Cerebellar nuclear complex (tissue), 1 donor: ENCODE data around the gene SSC4D.
"Not testable (repeated sequence)": the region's sequence is repeated elsewhere in the genome, so short reads cannot be mapped to it uniquely, and the experiment has no call there.

Experiments used
- DNase-seq, 2 experiments: peaks; one replicate each; lab custom pipeline; 2025; lab: John Stamatoyannopoulos, UW

SSC4D gene

GRCh38 chr7:76383089-76383944, 26.2 kb downstream of the SSC4D start:
- no peak for DNase-seq

GRCh38 chr7:76381814-76382213, 27.7 kb downstream of the SSC4D start:
- DNase-seq: no peak

DNA sequence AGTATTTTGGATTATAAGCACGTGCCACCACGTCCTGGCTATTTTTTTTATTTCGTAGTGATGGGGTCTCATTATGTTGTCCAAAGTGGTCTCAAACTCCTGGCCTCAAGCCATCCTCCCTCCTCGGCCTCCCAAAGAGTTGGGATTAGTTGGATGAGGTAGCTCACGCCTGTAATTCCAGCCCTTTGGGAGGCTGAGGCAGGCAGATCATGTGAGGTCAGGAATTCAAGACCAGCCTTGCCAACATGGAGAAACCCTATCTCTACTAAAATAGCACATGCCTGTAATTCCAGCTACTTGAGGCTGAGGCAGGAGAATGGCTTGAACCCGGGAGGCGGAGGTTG, 28.9 kb downstream of the SSC4D start:
- DNase-seq: no peak

GRCh38 chr7:76377186-76377918, 32.1 kb downstream of the SSC4D start:
- DNase-seq: no peak

- no peak for DNase-seq
These were observed 34.2 kb downstream of the SSC4D start for GRCh38 chr7:76375251-76375650.

GRCh38 chr7:76372984-76373833, 36.3 kb downstream of the SSC4D start:
- no peak for DNase-seq

GRCh38 chr7:76371396-76371795, 38.1 kb downstream of the SSC4D start:
- no peak for DNase-seq

- DNase-seq: no peak
These were observed 40.5 kb downstream of the SSC4D start for GRCh38 chr7:76369018-76369417.

DNA sequence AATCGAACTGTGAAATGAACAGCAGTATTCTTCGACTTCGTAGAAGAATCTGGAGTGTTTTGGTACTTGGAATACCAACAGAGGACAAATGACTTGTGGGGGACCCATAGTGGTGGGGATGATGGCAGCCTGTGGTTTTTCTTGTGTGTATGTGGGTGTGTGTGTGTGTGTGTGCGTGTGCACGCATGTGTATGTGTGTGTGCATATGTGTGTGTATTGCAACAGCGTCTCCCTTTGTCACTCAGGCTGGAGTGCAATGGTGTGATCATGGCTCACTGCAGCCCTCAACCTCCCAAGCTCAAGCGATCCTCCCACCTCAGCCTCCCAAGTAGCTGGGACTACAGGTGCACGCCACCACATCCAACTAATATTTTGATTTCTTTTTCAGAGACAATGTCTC, 41.3 kb downstream of the SSC4D start:
- DNase-seq: no peak

DNA sequence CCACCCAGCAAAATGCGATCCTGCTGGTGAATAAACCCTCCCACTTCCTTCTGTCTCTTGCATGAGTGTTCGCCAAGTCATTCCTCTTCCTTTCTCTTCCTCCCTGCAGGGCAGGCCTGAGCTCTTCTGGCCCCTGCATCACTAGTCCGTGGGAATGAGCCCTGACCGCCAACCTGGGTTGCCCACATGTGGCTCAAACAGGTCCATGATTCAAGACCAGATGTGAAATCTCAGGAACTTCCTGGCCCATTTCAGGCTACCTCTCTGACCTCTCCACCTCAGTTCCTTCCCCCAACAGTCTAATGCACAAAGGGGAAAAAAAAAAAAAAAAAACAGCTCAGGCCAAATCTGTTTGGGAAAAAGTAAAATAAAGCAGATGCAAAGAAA, 45.3 kb downstream of the SSC4D start:
- no peak for DNase-seq

DNA sequence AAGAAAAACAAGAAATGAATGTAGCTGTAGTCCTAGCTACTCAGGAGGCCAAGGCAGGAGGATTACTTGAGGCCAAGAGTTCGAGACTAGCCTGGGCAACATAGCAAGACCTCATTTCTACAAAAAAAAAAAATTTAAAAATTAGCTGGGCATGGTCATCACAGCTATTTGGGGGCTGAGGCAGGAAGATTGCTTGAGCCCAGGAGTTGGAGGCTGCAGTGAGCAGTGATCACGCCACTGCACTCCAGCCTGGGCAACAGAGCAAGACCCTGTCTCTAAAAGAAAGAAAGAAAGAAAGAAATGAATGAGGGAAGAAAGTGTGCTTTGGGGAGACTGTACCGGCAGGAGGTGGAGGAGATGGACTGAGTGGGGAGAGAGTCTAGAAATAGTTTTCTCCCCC, 45.7 kb downstream of the SSC4D start:
- DNase-seq: not testable (repeated sequence)

DNA sequence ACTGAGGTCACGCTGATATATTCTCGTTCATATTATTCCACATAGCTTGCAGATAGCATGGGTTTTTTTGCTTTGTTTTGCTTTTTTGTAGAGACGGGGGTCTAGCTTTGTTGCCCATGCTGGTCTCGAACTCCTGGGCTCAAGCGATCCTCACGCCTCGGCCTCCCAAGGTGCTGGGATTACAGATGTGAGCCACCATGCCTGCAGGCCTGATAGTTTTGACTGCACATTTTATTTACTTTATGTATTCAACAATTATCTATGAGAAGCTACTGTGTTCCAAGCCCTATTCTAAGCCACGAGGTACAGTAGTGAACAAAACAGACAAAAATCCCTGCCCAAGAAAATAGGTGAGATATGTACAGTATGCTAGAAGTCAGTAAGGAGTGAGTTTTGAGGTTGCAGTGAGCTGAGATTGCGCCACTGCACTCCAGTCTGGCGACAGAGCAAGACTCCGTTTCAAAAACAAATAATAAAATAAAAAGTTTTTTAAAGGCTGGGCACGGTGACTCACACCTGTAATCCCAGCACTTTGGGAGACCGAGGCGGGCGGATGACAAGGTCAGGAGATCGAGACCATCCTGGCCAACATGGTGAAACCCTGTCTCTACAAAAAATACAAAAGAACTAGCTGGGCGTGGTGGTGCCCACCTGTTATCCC, 49.4 kb downstream of the SSC4D start:
- DNase-seq: no peak

DNA sequence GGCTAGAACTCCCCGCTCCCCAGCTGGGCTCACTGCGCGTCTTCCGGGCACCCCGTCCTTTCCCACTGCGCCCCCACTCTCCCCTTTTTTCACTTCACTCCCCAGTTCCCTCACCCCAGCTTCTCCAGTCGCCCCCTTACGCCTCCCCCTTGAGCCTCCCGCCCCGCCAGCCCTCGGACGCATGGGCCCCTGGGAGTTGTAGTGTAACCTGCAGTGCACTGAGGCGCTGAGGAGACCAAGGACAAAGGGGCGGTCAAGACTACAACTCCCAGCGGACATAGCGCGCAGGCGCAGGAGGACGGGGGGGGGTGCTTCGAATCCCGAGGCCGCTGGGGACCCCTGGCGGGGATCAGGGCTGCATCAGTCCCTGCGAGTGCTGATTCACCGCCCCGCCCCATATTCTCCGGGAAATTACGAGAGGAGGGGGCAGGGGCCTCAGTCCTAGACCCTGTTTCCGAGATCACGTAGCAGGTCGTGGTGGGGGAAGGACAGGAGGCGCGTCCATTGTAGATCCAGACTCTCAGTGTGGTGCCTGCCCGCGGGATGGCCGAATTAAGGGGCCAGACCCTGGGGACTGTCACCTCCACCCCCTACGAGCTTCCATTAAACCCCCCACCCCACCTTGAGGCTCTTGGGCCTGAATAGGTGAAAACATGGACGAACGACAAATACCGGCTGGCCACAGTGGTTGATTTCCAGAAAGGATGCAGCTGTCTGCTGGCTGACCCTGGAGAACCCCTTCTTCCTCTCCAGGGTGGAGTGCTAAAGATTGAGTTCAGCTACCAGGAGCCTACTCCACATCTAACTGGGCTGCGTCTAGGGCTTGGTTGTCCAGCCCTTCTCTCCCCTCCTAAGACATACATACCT, 50.2 kb downstream of the SSC4D start:
- peak; percentile 88 to 93 for DNase-seq

- DNase-seq: peak; percentile 20 to 80
These were observed 50.9 kb downstream of the SSC4D start, which contains the start of gene YWHAG for GRCh38 chr7:76358481-76359110. TSS of gene YWHAG (minus strand) at chr7:76358991. CDS start at chr7:76358808, 183 bp downstream.

DNA sequence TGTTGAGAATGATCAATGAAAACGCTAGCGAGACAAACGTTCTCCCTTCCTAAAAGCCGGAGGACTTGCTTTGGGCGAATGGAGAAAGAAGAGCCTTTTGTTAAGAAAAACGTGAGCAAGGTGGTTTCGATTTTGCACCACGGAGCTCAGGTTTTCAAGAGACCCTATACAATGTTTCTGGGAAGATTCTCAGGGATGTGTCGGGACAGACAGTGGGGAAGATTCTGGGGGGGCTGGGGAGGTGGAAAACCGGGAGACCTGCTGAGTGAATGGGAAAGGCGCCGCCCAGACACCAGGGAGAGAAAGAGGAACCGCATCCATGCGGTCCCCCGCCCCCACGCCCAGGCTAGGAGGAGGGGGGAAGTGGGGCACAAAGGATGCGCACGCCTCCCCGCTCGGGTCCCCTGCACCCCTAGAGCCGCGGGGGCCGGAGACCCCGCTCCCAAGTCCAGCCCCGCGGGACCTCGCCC, 51.5 kb downstream of the SSC4D start:
- DNase-seq: no peak

DNA sequence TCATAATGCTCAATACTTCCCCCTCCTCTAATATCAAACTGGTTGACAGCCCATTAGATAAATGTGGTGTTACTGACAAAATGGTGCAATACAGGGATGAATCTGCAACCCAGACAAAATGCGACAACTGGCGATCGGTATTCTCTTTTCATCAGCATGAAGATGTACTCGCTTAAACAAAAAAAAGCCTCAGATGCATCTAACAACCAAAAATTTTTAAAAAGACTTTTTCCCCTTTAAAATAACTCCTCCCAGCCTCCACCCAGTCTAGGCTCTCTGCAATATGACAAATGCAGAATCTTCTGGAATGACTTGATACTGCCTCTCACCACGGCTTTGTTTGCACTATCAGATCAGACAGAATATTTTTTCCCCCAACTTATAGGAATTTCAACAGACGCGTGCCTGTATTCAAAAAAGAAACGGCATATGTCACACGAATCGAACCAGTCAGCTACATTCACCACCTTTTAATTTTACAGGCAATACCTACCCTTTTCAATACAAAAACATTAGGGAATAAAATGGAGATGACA, 52.0 kb downstream of the SSC4D start:
- DNase-seq: no peak

DNA sequence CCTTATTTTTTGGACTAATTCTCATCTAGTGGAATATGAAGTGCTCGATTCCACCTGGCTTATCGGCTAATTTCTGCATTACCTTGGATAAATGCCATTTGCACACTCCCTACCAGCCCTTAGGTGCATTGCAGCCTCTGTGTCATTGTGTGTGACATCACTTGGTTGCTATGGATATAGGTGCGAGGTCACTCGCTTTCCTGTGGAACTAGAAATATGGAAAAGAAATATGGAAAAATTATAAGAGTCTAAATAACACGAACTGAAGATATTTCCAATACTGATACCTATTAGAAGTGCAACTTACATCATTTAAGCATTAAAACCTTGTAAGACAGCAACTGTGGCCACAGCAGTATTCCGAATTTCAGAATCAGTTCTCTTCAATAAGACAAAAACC, 52.7 kb downstream of the SSC4D start:
- DNase-seq: no peak

- DNase-seq: no peak
These were observed 53.4 kb downstream of the SSC4D start for GRCh38 chr7:76356115-76356514.

DNA sequence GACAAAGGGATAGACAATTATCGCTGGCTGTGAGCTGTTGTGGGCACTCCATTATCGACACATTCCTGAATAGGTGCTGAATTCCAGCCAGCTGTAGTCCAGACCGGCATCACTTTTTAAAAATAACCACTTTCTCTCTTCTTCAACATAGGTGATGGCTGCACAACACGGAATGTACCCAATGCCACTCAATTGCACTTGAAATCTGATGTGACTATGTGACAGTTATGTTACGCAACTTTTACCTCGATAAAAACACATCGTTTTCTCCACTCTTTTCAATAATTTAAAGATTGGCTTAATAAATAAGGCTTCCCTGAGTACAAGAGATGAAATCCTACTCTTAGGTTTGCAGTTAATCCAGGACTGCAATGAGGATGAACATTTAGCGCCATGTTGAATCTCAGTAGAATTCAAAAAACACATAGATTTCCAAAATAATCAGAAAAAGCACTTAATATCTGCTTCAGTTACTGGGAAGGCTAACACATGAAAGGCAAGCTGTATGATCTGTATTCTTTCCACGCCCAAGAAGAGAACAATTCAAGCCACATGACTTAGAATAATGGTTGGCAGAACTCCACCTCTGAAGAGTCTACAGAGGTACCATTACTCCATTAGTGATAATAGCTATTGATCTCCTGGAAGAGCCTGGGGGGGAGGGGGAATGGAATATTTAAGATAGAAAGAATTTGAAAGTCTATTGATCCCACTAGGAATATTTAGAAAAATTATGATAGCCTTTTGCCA, 54.3 kb downstream of the SSC4D start:
- no peak for DNase-seq
